WI38 (cell line): ENCODE measurements around the gene BRDT.

Experiments
- H3K4me3 ChIP-seq: 2 replicates; pipeline ENCODE4 v1.5.1; 2011; ENCODE audit warnings: low read depth, mild to moderate bottlenecking, control low read depth, low read length
- TF ChIP-seq, protein P1 (sequence below): IDR thresholded peaks from 2 replicates; pipeline ENCODE4 v1.5.1; 2012; ENCODE audit warnings: low read depth, mild to moderate bottlenecking, control low read depth, low read length

Gene BRDT

GRCh38 chr1:92038695-92039346 lies 89.6 kb downstream of the BRDT start:
- H3K4me3 ChIP-seq, result no peak overlapping the region
- TF ChIP-seq, protein P1, sequence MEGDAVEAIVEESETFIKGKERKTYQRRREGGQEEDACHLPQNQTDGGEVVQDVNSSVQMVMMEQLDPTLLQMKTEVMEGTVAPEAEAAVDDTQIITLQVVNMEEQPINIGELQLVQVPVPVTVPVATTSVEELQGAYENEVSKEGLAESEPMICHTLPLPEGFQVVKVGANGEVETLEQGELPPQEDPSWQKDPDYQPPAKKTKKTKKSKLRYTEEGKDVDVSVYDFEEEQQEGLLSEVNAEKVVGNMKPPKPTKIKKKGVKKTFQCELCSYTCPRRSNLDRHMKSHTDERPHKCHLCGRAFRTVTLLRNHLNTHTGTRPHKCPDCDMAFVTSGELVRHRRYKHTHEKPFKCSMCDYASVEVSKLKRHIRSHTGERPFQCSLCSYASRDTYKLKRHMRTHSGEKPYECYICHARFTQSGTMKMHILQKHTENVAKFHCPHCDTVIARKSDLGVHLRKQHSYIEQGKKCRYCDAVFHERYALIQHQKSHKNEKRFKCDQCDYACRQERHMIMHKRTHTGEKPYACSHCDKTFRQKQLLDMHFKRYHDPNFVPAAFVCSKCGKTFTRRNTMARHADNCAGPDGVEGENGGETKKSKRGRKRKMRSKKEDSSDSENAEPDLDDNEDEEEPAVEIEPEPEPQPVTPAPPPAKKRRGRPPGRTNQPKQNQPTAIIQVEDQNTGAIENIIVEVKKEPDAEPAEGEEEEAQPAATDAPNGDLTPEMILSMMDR, result no peak

- H3K4me3 ChIP-seq, result no peak overlapping the region
- TF ChIP-seq, protein P1, result no peak
Observed at GRCh38 chr1:92040971-92041370, 91.8 kb downstream of the BRDT start.

DNA sequence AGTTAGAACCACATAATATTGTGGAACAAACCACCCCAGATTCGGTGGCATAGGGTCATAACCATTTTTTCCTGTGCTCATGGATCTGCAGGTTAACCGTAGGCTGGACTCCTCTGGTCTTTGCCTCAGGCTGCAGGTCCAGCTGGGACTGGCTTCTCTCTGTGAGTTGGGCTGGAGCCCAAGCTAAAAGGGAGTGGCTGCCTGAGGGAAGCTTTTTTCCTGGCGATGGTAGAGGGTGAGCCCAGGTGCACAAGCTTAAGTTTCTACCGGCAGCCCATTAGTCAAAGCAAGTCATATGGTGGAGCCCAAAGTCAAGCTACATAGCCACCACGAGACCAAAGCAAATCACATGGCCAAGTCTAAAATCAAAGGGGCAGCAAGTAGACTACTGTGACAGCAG lies 94.4 kb downstream of the BRDT start:
- TF ChIP-seq, protein P1, result no peak
- H3K4me3 ChIP-seq, result no peak overlapping the region

DNA sequence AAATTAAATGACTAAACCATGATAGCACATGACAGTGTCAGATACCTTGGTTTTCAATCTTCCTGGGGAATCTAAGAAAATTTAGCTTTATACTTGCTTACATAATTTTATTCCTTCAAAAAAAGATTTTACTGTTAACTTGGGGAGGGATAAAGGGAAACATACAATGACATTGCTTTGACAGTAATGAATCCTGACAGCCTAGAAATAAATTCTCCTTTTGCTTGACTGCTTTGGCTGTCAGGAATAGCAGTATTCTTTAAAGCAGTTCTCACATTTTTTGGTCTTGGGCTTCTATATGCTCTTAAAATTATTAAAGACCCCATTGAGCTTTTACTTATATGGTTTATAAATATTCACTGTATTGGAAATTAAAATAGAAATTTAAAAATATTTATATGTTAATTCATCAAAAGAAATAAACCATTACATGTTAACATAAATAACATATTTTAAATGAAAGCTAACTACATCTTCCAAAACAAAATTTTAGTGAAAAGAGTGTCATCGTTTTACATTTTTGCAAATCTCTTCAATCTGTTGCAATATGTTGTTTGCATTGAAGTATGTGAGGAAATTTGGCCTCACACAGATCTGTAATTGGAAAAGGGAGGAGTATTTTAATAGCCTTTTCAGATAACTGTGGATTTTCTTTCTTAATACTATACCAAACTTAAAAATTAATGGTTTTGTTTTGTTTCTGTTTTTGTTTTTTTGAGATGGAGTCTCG lies 96.7 kb downstream of the BRDT start:
- no peak overlapping the region for H3K4me3 ChIP-seq
- TF ChIP-seq, protein P1, result no peak

- H3K4me3 ChIP-seq, result no peak overlapping the region
- TF ChIP-seq, protein P1, result no peak
Observed at GRCh38 chr1:92051948-92052347, 102.7 kb downstream of the BRDT start.
